Activated CD8-positive, alpha-beta memory T cell treated with anti-CD3 and anti-CD28 coated beads for 24 hours (primary cell): ENCODE results near the gene HPS4.

Experiments
- DNase-seq: peaks from one replicate; pipeline ENCODE4 v3.0.0-alpha.2; 2020

Gene HPS4

GRCh38 chr22:26494506-26494905, 10.9 kb upstream of the HPS4 start:
- no peak for DNase-seq

- DNase-seq, result no peak
Observed at GRCh38 chr22:26492220-26492619, 8.6 kb upstream of the HPS4 start.

GRCh38 chr22:26489447-26490036, 6.0 kb upstream of the HPS4 start:
- no peak for DNase-seq

- DNase-seq, result no peak
Observed at GRCh38 chr22:26487996-26488395, 4.4 kb upstream of the HPS4 start.

GRCh38 chr22:26486394-26486793, 2.8 kb upstream of the HPS4 start:
- DNase-seq, result no peak

GRCh38 chr22:26485806-26486390, 2.3 kb upstream of the HPS4 start:
- DNase-seq, result no peak

- DNase-seq, result no peak
Observed at GRCh38 chr22:26485013-26485412, 1.4 kb upstream of the HPS4 start.

- no peak for DNase-seq
Observed at GRCh38 chr22:26484360-26484706, 750 bp upstream of the HPS4 start.

GRCh38 chr22:26483043-26483438, 542 bp downstream of the HPS4 start:
- DNase-seq, result no peak

- no peak for DNase-seq
Observed at GRCh38 chr22:26482161-26482560, 1.4 kb downstream of the HPS4 start.

- DNase-seq, result no peak
Observed at GRCh38 chr22:26481694-26482093, 1.9 kb downstream of the HPS4 start.

GRCh38 chr22:26481112-26481693, 2.4 kb downstream of the HPS4 start:
- no peak for DNase-seq

- DNase-seq, result no peak
Observed at GRCh38 chr22:26480611-26480932, 3.0 kb downstream of the HPS4 start.

GRCh38 chr22:26479792-26480610, 3.6 kb downstream of the HPS4 start:
- DNase-seq, result no peak

GRCh38 chr22:26479043-26479791, 4.4 kb downstream of the HPS4 start:
- no peak for DNase-seq

GRCh38 chr22:26477341-26477731, 6.2 kb downstream of the HPS4 start:
- no peak for DNase-seq

- DNase-seq, result no peak
Observed at GRCh38 chr22:26476705-26477340, 6.8 kb downstream of the HPS4 start.

GRCh38 chr22:26474682-26475081, 8.9 kb downstream of the HPS4 start:
- DNase-seq, result no peak

- no peak for DNase-seq
Observed at GRCh38 chr22:26471522-26471921, 12.1 kb downstream of the HPS4 start.

- no peak for DNase-seq
Observed at GRCh38 chr22:26470807-26471206, 12.8 kb downstream of the HPS4 start.

GRCh38 chr22:26466196-26466595, 17.4 kb downstream of the HPS4 start:
- DNase-seq, result no peak

- DNase-seq, result no peak
Observed at GRCh38 chr22:26464312-26464711, 19.3 kb downstream of the HPS4 start.

GRCh38 chr22:26463688-26464087, 19.9 kb downstream of the HPS4 start:
- no peak for DNase-seq
